ENCODE results near the gene IMMP2L.

IMMP2L gene

DNA sequence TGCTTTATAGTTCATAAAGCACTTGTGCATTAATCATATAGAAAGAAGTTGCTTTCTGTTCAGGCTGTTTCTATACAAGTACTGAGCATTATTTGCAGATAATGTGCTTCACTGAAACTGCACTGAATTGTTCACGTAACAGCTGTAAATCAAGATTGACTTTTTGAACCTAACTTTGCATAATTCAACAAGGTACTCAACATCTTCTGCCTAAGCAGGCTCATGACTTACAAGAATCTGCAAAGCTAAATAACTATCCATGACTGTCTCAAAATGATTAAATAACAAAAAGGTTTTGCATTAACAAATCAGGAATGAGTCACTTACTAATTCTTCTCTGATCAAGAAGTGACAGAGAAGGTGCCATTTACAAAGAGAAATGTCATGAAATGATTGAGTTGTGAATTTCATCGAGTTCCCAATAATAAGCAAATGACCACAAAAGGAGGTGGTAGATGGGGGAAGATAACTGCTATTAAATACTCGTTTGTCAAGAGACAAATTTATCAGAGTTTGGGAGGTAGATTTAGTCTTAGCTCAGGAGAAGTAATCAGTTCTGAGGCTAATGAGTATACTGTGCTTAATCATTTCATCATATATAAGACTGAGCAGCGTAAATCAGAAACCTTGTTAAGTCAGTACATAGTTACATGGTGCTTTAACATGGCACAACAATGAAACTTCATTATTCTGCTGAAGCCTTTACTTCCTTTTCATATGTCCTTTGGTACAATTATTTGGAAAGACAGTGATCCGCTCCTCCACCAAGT lies 632.6 kb downstream of the IMMP2L start:
- no peak for DNase-seq (ENCODE audit: low read depth)

DNA sequence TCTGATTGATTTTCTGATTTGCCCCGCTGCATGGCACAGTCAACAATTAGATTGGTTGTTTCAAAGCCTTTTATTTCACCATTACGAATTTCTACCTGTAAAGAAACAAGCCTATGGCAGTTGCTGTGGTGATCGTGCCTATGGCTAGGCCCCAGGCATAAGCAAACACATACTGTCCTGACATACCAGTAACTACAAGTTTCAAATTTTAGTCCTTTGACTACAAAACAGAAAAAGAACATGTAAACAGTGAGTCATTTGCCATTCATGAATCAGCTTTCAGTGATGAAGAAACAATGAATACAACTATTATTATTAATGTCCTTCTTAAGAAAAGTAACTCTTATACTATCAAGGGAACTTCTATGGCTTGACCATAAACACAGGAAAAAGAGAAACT lies 639.4 kb downstream of the IMMP2L start:
- DNase-seq (ENCODE audit: low read depth), result no peak

GRCh38 chr7:110921595-110922151 lies 640.6 kb downstream of the IMMP2L start:
- no peak for DNase-seq (ENCODE audit: low read depth)

- DNase-seq (ENCODE audit: low read depth), result no peak
Observed at GRCh38 chr7:110918949-110919548, 643.2 kb downstream of the IMMP2L start.

DNA sequence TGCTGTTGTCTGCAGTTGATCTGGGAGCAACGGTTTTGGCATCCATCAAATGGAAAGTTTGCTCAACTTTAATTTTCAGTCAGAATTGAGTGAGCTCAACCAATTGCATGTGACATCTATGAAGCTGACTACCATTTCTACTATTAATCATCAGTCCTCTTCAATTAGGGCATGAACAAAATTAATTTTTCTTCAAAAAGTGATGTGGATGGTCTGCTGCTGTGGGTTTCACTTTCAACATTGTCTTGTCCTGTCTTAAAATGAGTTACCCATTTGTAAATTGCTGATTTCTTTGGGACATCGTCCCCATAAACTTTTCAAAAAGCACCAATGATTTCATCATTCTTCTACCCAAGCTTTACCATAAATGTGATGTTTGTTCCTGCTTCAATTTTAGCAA lies 648.0 kb downstream of the IMMP2L start:
- no peak for DNase-seq (ENCODE audit: low read depth)

DNA sequence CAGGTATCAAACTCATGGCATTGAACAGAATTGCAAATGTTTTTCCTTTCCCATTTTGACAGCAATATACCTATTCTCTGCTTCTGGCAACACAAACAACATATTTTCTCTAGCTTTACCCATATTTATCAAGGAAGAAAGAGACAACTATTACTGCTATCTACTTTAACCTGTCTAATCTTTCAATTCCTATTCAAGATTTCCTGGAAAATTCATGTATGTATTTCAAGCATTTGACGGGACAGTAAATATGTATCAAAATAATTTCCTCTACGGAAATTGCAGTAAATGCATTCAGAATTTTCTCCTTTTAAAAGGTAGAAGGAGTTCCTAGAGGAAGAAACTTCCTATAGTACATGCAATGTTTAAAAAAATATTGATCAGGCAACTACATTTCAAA lies 650.7 kb downstream of the IMMP2L start:
- no peak for DNase-seq (ENCODE audit: low read depth)

- no peak for DNase-seq (ENCODE audit: low read depth)
Observed at GRCh38 chr7:110909117-110909516, 653.2 kb downstream of the IMMP2L start.

GRCh38 chr7:110905773-110906566 lies 656.3 kb downstream of the IMMP2L start:
- no peak for DNase-seq (ENCODE audit: low read depth)

DNA sequence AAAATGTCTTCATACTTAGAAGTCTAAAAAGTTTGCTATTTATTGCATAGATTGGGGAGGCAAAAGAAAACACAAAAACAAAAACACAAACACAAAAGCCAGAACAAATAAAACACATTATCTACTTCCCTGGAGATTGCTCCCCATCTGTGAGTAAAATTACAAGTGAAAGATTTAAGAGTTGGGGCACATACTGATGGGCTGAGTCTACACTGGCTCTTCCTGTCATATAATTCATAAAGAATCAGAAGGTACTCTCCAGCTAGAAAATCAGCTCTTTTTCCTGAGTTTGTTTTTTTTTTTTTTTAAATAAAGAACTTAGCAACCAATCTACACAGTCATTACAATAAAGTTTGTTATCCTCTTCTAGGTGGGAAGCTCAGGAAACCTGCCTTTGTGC lies 663.8 kb downstream of the IMMP2L start:
- no peak for DNase-seq (ENCODE audit: low read depth)

DNA sequence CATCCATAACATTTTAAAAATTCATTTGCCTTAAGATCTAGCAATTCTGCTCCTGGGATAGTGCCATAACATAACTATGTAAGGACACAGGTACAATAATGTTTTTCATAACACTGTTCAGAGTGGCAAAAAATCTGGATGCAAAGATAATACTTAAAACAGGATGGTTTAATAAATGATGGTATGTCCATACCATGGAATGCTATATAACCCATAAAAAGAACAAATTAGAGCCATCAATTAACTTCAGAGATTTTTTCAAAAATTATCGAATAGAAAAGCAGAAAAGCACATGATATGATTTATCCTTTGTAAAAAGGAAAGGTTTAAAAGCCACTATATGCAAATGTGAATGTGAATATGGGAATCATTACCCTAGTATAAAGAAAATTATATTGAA lies 664.8 kb downstream of the IMMP2L start:
- no peak for DNase-seq (ENCODE audit: low read depth)

GRCh38 chr7:110894111-110894510 lies 668.2 kb downstream of the IMMP2L start:
- DNase-seq (ENCODE audit: low read depth), result no peak

DNA sequence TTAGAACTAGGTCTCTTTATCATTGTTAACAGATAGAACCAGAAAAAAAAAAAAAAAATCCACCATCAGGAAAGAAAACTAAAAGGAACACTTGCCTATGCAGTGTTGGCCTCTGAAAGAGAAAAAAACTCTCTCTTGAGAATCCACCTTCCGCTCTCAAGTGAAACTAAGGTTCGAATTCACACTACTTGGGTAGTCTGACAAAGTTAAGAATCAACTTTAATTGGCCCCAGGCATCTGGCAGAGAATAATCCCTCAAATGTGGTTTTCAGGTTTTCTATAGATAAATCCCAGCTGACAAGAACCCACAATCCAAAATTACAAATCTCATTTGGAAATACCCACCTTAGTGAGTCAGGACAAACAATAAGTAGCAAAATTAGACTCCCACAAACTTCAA lies 671.1 kb downstream of the IMMP2L start:
- DNase-seq (ENCODE audit: low read depth), result no peak

GRCh38 chr7:110890101-110890500 lies 672.2 kb downstream of the IMMP2L start:
- no peak for DNase-seq (ENCODE audit: low read depth)

DNA sequence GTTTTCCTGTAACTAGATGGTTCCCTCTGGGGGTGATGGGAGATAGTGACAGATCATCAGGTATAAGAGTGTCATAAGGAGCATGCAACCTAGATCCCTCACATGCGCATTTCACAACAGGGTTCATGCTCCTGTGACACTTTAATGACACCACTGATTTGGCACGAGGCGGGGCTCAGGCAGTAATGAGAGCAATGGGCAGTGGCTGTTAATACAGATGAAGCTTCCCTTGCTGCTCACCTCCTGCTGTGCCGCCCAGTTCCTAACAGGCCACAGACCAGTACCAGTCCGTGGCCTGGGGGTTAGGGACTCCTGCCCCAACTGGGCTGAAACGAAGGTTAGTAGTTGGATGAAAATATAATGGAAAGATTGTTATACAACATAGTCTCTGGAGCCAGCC lies 673.0 kb downstream of the IMMP2L start:
- no peak for DNase-seq (ENCODE audit: low read depth)

DNA sequence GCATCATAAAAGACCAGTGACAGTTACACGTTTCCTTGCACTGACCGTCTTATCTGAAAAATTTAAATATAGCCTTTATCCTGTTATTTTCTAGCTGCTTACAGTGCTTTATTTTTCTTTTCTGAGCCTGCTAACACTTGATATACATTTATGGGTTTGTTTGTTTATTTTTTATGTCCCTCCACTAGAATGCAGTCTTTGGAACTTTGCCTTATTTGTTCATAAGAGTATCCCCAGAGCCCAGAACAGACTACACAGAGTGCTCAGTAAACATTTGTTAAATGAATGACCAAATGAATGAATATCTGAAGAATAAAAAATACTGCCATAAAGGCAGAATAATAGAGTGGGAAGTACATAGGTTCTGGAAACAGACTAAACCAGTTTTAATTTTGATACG lies 673.7 kb downstream of the IMMP2L start:
- no peak for DNase-seq (ENCODE audit: low read depth)

- DNase-seq (ENCODE audit: low read depth), result no peak
Observed at GRCh38 chr7:110885474-110885873, 676.8 kb downstream of the IMMP2L start.

DNA sequence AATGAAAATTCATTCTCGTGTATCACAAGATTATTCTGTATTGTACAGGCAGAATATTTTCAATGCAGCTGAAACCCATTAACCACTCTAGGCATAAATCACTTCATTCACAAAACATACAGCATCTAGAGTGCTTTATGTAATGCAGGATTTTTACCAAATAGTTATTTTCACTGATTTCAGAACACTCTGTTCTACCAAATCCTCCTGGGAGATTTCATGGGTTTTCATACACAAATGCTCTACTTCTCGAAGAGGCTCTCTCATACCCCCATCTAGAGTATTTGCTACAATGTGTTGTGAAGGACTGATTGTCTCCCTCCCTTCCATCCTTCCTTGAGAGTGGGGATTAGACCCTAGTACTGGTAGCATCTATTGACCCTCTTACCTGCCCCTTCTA lies 680.6 kb downstream of the IMMP2L start:
- DNase-seq (ENCODE audit: low read depth), result no peak

- DNase-seq (ENCODE audit: low read depth), result no peak
Observed at GRCh38 chr7:110880971-110881370, 681.3 kb downstream of the IMMP2L start.

- no peak for DNase-seq (ENCODE audit: low read depth)
Observed at GRCh38 chr7:110877016-110877415, 685.3 kb downstream of the IMMP2L start.

DNA sequence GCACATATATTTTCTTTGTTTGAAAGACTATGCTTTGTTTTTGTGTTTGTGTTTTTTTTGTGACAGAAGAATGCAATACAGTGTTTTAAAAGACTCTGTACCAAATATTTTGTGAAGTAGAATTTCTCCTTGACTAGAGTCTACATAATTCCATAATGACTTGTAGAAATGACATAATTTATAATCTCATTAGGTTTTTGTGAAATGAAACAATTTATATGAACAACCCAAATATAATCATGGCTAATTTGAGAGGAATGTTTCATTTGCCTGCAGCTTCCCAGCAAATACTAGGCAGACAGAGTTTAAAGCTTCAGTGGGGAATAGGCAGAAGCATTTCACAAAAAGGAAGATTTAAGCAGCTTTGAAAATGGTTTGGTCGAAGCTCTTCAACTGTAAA lies 686.9 kb downstream of the IMMP2L start:
- DNase-seq (ENCODE audit: low read depth), result no peak

DNA sequence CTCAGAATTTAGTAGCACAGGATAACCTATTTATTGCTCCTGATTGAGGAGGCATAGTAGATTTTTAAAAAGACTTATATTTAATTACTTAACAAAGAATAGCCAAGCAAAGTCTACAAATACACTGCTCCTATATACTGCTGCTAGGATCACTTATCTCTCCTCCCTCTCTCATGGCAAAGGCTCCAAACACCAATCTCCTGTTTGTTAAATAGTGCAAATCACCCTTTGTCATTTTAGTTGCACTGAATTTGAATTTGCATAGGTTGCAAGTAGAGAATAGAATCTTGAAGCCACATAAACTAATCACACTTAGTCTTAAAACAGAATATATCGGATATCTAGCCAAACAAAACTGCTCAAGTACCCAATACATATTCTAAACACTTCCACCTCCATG lies 690.4 kb downstream of the IMMP2L start:
- DNase-seq (ENCODE audit: low read depth), result no peak

- no peak for DNase-seq (ENCODE audit: low read depth)
Observed at GRCh38 chr7:110870926-110871325, 691.4 kb downstream of the IMMP2L start.

DNA sequence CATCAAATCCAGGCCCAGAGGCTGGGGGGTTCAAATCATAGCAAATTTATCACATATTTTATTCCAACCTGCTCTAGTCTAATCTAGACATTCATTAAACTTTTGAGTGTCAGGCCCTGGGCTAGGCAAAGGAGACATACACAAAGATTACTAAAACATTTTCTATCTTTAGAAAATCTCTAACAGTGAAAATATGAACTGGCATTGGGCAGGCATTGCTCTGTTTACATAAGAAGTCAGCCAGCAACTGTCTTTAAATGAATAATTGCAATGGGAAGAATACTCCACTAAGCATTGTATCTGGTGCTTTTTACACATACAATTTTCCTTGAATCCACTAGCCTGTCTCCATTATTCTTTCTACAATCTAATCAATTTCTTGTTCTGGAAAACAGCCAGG lies 693.8 kb downstream of the IMMP2L start:
- no peak for DNase-seq (ENCODE audit: low read depth)
